B cell (primary cell): Measurements from ENCODE around the gene DPP10.
"Not testable (repeated sequence)": the region's sequence is repeated elsewhere in the genome, so short reads cannot be mapped to it uniquely, and the experiment has no call there.

Source experiments
- EZH2 ChIP-seq: IDR thresholded peaks from 2 replicates; pipeline ENCODE4 v1.6.1; 2012; ENCODE audit warnings: borderline replicate concordance, low read depth, mild to moderate bottlenecking, moderate library complexity, low read length; ENCODE audit not compliant: insufficient read depth, poor library complexity, severe bottlenecking
- TF ChIP-seq, protein P1 (sequence below): fragments of 200-600 bp; IDR thresholded peaks from one replicate; pipeline ENCODE4 v1.8.0; 2022; ENCODE audit warnings: antibody characterized with exemption, mild to moderate bottlenecking

- TF ChIP-seq, protein P1, sequence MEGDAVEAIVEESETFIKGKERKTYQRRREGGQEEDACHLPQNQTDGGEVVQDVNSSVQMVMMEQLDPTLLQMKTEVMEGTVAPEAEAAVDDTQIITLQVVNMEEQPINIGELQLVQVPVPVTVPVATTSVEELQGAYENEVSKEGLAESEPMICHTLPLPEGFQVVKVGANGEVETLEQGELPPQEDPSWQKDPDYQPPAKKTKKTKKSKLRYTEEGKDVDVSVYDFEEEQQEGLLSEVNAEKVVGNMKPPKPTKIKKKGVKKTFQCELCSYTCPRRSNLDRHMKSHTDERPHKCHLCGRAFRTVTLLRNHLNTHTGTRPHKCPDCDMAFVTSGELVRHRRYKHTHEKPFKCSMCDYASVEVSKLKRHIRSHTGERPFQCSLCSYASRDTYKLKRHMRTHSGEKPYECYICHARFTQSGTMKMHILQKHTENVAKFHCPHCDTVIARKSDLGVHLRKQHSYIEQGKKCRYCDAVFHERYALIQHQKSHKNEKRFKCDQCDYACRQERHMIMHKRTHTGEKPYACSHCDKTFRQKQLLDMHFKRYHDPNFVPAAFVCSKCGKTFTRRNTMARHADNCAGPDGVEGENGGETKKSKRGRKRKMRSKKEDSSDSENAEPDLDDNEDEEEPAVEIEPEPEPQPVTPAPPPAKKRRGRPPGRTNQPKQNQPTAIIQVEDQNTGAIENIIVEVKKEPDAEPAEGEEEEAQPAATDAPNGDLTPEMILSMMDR = not testable (repeated sequence)
- TF ChIP-seq EZH2 = not testable (repeated sequence)
Observed at GRCh38 chr2:114748175-114748574, 305.7 kb downstream of the DPP10 start.
